GM11168 (cell line): Measurements from ENCODE around the gene PDIA4.
"Not testable (repeated sequence)": the region's sequence is repeated elsewhere in the genome, so short reads cannot be mapped to it uniquely, and the experiment has no call there.

Experiments
- in situ Hi-C: fragments of 300-500 bp; cut with MboI; formaldehyde crosslinking; loops from one replicate; pipeline ENCODE4 v1.12.0; 2022; ENCODE audit warnings: low sequenced_read_pairs; ENCODE audit not compliant: unreplicated experiment

PDIA4 gene, protein sequence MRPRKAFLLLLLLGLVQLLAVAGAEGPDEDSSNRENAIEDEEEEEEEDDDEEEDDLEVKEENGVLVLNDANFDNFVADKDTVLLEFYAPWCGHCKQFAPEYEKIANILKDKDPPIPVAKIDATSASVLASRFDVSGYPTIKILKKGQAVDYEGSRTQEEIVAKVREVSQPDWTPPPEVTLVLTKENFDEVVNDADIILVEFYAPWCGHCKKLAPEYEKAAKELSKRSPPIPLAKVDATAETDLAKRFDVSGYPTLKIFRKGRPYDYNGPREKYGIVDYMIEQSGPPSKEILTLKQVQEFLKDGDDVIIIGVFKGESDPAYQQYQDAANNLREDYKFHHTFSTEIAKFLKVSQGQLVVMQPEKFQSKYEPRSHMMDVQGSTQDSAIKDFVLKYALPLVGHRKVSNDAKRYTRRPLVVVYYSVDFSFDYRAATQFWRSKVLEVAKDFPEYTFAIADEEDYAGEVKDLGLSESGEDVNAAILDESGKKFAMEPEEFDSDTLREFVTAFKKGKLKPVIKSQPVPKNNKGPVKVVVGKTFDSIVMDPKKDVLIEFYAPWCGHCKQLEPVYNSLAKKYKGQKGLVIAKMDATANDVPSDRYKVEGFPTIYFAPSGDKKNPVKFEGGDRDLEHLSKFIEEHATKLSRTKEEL

DNA sequence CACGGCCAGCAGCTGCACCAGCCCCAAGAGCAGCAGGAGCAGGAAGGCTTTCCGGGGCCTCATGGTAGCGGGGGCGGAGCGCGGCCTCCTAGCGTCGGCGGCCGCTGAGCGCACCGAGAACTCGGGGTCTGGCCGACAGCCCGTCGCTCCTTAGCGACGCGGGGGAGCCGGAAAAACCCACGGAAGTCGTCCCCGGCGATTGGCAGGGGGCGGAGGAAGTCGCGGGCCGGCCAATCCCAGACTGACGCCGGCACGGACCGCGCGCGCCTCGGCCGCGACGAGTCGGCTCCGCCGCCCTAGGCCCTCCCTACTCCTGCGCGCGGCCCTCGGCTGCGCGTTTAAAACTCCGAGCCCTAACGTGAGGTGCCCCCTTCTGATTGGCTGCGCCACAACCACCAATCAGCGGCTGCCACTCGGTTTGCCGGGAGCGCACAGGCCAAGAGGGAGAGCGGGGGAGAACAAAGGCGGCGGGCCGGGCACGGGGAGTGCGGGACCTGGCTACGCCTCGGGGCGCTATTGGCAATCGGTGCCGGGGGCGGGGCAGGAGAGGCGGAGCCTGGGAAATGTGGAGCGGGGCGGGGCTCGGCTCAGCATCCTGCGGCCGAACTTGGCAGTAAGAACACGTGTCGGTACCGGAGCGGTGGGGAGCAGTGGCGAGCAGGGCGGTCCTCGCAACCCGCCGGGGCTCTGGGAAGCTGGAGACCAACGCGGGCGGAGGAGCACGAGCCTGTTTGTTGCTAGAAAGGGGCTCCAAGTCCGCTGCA, at the start of gene PDIA4:
TSS of gene PDIA4 (minus strand) at position 160 of the 764 bp plus-strand sequence. CDS start at position 63, 97 bp downstream.
- in situ Hi-C loops, result no loop called here

DNA sequence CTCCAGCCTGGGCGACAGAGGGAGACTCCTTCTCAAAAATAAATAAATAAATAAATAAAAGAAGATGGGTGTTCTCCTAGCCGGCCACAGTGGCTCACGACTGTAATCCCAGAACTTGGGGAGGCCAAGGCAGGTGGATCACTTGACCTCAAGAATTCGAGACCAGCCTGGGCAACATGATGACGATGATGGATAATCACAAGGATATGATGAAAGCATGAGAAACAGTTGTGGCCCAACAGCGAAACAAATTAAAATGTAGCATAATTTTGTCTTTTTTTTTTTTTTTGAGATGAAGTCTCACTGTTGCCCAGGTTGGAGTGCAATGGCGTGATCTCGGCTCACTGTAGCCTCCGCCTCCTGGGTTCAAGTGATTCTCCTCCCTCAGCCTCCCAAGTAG, 49.3 kb upstream of the PDIA4 start:
- in situ Hi-C loops, result no loop called here

DNA sequence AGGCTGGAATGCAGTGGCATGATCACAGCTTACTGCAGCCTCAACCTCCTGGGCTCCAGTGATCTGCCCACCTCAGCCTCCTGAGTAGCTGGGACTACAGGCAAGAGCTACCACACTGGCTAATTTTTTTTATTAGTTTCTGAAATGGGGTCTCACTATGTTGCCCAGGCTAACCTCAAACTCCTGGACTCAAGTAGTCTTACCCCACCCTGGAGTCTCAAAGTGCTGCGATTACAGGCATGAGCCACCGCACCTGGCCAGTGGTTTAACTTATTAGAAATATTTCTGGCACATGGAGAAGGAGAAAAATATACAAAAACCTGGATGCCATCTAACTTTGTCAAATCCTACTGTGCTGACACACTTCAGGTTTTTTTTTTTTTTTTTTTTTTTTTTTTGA, 47.0 kb upstream of the PDIA4 start:
- in situ Hi-C loops, result no loop called here

DNA sequence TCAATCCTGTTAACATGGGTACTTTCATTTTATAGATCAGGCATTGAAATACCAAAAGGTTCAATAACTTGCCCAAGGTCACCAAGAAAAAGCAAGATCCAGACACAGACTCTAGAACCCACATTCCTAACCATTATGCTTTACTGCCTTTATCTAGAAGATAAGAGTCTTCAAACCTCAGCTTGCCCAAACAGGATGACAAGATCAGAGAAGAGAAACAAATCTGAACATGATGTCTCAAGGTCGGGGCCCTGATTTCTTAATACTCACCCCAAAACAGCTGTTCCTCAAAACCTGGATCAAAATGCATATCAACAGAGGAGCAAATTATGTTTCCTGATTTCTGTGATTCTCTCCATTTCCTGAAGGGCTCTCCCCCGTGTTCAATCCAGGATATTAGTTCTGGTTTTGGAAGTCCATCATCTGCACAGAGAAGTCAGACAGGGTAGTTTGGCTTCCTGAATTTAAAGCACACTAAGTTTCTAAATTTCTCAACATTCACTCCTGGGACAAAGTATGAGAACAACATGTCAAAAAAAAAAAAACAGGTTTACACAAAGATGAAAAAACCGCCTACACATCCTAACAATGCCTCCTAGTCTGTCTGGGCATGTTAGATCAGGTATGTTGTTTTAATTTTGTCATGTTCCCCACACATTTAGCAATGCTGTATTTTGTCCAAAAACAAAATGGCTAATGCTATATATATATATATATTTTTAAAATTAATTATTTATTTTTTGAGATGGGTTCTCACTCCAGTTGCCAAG, 46.0 kb upstream of the PDIA4 start:
- in situ Hi-C loops, result no loop called here

DNA sequence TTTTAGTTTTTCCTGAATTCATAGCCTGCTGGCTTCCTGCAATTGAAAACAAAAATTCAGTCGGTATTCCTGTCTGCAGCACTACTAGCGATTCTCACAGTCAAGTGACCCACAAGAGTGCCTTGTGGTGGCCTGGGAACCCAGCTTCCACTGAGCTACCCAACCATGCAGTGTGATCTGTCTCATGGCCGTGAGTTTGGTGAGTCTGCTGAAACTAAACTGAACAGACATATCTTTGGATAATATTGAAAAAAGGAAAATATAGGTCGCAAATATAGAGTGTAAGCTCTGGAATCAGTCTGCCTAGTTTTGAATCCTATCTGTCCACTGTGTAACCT, 44.1 kb upstream of the PDIA4 start:
- in situ Hi-C loops, result no loop called here

DNA sequence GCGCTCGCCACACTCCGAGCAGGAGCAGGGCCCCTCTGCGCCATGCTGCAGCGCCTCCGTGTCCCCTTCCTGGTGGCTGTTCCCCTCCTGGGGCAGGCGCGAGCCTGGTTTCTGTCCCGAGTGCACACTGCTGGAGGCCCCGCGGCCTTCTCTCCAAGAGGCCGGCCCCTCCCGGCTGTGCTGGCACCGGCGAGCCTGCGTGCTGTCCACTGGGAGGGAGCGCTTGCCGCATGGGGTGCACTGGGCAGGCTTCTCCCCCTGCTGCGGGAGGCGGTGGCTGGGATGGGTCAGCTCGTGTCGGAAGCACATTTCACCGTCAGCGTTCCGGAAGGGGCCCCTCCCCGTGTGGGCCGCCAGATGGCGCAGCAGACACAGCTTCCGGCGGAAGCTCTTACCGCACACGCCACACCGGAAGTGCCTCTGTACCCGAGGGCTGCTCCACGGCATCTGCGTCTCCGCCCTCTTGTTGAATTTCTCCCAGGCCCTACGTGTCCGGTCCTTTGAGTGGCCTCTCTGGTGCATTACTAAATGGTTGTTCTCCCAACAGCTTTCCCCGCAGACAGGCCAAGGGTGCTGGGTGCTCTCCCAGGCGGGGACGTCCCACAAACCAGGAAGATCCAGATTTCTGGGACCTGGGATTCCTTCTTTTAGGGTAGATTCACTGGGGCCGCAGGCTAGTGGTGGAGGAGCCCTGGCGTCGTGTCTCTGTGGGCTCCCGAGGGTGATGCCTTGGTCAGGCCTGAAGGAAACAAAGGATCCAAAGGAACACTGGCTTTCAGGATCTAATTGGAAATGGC, 43.5 kb upstream of the PDIA4 start:
- in situ Hi-C loops, result no loop called here

DNA sequence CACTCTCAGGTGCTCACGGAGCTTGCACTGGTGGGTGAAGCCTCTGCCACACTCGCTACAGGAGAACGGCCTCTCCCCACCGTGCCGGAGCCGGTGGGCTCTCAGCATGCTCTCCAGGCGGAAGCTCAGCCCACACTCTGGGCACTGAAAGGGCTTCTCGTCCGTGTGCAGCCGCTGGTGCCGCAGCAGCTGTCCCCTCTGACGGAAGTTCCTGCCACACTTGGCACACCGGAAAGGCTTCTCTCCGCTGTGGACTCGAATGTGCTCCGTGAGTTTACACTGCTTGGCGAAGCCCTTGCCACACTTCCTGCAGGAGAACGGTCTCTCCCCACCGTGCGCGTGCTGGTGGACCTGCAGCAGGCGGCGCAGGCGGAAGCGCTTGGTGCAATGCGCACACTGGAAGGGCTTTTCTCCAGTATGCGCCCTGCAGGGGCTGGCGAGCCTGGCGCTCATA, 42.9 kb upstream of the PDIA4 start:
- in situ Hi-C loops, result no loop called here

DNA sequence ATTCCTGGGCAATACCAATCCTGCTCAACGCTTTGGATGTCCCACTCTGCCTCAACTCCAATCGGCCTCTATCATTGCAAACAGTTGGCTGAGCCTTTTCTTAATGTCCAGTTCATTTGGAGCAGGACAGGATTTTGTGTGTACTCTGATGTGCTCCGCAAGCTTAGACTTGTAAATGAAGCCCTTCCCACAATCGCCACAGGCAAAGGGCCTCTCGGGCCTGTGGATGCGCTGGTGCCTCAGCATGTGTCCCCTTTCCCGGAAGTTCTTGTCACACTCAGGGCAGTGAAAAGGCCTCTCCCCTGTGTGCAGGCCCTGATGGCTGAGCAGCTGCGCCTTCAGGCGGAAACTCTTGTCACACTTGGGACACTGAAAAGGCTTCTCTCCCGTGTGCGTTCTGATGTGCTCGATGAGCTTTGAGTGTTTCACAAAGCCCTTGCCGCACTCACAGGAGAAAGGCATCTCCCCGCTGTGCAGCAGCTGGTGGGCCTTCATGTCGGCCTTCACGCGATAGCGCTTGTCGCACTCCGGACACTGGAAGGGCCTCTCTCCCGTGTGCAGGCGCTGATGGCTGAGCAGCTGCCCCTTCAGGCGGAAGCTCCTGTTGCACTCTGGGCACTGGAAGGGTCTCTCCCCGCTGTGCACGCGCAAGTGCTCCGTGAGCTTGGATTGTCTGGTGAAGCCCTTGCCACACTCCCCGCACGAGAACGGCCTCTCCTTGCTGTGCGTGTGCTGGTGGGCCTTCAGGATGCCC, 42.2 kb upstream of the PDIA4 start:
- in situ Hi-C loops, result no loop called here

DNA sequence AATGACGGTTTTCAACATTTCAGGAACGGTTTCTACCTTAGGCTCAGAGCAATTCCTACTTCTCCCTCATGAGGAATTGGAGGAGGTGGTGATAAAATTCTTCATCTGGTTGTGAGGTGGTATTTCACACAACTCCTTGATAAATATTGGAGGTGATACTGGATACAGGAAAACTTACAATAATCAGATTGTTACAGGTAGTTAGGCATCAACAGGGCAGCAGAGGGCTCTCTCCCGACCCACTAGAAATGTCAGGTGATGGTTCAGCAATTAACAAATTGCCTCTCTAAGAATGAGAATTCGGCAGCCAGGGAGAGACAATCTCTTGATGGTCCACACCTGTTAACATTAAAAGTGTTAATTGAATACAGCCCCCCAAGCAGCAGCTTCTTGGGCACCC, 39.6 kb upstream of the PDIA4 start:
- in situ Hi-C loops, result no loop called here

DNA sequence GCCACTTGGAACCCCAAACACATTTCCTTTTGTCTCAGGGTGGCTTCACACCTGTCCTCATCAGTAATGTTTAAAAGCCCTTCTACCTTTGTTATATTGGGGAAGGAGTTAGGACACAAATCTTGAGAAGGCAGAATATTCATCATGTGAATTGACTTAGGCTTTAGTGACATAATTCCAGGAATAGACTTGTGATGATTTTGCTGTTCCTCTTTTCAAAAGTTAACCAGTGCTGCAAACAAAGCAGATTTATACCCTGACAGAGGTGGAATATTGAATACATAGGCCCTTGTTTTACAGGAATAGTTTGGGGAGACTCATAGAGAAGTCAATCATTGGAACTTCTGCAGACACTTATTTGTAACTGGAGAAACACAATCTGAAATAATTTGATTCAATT, 35.2 kb upstream of the PDIA4 start:
- in situ Hi-C loops, result no loop called here

DNA sequence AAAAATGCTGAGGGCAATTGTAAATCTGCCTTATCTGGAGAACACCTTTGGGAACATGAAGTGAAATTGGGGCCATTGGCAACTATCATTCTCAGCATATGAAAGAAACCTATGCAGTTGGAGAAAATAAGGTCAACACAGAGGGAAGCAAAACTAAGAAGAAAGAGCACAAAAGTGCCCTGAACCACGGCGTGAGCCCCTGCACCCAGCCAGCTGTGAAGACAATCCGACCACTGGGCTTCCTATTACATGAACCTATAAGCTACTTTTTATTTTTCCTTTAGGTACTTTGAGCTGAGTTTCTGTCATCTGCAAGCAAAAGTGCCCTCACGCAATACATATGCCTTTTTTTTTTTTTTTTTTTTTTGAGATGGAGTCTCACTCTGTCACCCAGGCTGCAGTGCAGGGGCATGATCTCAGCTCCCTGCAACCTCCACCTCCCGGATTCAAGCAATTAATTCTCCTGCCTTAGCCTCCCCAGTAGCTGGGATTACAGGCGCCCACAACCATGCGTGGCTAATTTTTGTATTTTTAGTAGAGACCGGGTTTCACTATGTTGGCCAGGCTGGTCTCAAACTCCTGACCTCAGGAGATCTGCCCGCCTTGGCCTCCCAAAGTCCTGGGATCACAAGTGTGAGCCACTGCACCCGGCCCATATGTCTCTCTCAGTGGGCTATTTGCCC, 34.1 kb upstream of the PDIA4 start:
- in situ Hi-C loops, result not testable (repeated sequence)

DNA sequence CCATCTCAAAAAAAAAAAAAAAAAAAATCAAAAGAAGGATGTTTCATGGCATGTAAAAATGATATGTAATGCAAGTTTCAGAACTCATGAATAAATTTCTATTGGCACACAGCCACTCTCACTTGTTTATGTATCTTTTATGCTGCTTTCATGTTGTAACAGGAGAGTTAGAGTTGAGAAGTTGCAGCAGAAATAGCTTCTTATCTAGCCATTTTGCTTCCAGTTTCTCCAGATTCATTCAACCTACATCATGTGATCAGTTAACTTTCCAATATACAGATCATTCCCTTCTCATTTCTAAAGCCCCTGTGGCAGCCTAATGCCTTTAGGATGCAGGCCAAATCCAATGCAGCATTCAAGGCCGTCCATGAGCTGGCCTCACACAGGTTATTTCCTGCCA, 31.9 kb upstream of the PDIA4 start:
- in situ Hi-C loops, result no loop called here

DNA sequence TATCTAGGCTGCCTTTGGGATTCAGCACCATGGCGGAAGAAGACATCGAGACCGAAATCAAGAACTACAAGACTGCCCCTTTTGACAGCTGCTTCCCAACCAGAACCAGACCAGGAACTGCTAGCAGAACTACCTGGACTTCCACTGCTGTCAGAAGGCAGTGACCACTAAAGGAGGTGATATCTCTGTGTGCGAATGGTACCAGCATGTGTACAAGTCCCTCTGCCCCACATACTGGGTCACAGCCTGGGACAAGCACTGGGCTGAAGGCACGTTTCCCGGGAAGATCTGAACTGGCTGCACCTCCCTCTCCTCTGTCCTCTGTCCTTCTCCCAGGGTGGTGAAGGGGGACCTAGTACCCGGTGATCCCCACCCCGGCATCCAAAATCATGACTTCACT, 25.6 kb upstream of the PDIA4 start:
- in situ Hi-C loops, result no loop called here

DNA sequence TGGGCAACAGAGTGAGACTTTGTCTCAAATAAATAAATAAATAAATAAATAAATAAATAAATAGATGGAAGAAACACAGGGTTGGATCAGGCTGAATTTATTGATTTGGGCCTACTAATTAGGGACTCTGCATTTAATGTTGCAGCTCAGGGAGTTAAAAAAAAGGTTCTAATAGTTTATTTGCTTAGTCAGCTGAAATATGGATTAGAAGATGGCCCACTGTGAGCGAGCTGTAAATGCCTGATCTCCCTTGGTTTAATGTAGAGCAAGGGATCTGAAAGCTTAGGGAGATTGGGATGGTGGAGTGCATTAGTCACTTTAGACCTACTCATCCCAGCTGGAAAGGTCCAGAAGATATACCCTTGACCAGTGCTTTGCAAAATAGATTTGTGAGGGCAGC, 25.1 kb upstream of the PDIA4 start:
- in situ Hi-C loops, result no loop called here

DNA sequence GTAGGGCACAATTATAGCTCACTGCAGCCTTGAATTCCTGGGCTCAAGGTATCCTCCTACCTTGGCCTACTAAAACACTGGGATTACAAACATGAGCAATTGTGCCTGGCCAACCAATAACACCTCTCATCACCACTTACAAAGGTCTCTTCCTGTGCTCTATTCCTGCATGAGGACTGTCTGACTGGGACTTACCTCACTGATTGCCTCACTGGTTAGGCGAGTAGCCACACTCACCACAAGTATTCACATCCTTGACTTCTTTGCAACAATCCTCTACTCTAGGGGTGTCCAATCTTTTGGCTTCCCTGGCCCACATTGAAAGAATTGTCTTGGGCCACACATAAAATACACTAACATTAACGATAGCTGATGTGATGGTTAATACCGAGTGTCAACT, 22.6 kb upstream of the PDIA4 start:
- in situ Hi-C loops, result no loop called here

DNA sequence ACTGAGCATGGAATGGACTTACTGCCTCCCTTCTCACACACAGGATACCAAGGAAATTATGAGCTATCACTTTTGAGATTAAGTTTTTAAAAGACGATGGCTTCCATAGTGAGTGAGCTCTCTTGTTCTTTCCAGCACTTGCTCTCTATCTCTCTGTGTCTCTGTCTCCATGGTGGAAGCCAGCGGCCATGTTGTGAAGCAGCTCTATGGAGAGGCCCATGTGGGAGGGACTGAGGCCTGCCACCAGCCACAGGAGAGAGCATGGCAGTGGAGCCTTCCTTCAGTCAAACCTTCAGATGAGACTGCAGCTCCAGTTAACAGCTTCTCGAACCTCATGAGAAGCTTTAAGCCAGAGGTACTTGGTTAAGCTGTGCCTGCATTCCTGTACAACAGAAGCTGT, 20.5 kb upstream of the PDIA4 start:
- in situ Hi-C loops, result no loop called here

DNA sequence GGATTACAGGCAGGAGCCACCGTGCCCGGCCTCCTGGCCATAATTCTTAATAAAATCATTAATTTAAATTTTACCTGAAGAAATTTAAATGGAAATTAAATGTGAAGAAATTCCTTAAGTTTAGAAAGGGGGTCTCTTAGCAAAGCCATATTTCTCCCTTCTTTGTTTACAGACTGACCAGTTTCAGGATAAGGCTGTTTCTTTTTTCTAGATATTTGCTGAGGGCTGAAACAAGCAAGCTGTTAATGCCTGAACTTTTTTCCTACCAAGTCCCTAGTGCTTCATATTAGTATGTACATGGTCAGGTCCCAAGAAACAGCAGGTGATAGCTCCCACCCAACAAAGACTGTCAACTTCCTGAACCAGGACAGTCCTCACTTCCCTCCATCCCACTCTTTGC, 18.1 kb upstream of the PDIA4 start:
- in situ Hi-C loops, result no loop called here

DNA sequence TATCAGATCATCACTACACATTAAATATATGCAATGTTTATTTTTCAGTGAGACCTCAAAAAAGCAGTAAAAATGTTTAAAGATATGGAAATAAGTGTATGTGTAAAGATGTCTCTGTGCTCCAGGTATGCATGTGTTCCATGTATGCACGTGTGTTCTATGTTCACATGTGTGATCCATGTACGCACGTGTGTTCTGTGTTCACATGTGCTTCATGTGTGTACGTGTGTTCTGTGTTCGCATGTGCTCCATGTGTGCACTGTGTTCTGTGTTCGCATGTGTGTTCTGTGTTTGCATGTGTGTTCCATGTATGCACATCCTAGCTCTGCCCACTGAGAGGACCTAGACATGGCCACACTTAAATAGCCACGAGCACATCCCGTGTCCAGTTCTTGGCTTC, 15.6 kb upstream of the PDIA4 start:
- in situ Hi-C loops, result no loop called here

DNA sequence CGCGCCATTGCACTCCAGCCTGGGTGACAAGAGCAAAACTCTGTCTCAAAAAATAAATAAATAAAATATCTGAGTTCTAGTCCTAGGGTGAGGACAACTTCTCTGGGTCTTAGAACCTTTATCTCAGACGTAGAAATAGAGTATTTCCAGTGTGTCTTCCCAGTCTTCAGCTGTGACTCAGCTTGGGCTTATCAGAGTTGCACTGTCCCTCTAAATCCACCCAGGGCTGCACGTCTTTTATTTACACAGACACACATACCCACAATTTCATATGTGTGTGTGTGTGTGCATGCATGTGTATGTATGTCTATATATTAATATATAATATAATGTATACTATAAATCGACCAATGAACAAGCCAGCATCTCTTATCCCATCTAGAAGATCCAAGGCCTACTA, 13.0 kb upstream of the PDIA4 start:
- in situ Hi-C loops, result no loop called here
